ENCODE results near the gene B3GNT9. TPM values are rescaled to one million over a fixed set of nuclear protein-coding genes. Genes with fewer than 3 reads are reported as not detected.

Gene B3GNT9
- total RNA-seq, 1 experiment from 2014 or later = 6.8 TPM

DNA sequence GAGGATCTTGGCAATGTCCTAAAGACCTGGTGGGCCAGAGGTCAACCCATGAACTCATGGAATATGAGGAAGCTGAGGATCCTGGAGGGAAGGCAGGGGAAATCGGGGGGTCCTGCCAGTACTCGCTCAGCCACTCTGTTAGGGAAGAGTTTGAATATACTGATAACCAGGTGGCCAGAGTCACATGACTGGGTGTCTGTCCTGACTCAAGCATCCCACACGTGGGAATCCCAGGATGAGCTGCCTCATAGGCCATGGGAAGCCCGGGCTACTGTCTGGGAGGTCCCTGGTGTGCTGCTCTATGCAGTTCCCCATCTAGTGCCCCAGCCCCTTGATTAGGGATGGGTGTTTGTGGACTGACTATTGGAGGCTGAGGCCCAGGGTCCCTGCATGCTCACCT lies 37.5 kb upstream of the B3GNT9 start:
- Mint-ChIP-seq H3K4me1 (ENCODE audit: low read depth, unreplicated experiment) (peaks cover 21% of the 10 kb centered on the region), H3K4me3 (ENCODE audit: low read depth, unreplicated experiment) (no peak overlapping the region), H3K36me3 (ENCODE audit: insufficient read depth, unreplicated experiment) (peaks cover 21% of the 10 kb centered on the region), H3K9me3 (ENCODE audit: low read depth, unreplicated experiment) (no peaks in the 10 kb centered on the region), H3K27ac (ENCODE audit: unreplicated experiment) (no peak overlapping the region), H3K27me3 (ENCODE audit: unreplicated experiment) (peaks cover 12% of the 10 kb centered on the region)
- BruUV-seq (replicated peaks) = no TSS peak
- no peak for DNase-seq
- TF ChIP-seq, protein P1, sequence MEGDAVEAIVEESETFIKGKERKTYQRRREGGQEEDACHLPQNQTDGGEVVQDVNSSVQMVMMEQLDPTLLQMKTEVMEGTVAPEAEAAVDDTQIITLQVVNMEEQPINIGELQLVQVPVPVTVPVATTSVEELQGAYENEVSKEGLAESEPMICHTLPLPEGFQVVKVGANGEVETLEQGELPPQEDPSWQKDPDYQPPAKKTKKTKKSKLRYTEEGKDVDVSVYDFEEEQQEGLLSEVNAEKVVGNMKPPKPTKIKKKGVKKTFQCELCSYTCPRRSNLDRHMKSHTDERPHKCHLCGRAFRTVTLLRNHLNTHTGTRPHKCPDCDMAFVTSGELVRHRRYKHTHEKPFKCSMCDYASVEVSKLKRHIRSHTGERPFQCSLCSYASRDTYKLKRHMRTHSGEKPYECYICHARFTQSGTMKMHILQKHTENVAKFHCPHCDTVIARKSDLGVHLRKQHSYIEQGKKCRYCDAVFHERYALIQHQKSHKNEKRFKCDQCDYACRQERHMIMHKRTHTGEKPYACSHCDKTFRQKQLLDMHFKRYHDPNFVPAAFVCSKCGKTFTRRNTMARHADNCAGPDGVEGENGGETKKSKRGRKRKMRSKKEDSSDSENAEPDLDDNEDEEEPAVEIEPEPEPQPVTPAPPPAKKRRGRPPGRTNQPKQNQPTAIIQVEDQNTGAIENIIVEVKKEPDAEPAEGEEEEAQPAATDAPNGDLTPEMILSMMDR (IDR thresholded peaks at IDR 0.05; ENCODE audit: unreplicated experiment) = no peak
- intact Hi-C loops (cut with micrococcal nuclease; ENCODE audit: unreplicated experiment) = loop anchor here (5.0 kb wide), 2 partner anchors 171 to 241 kb away; no protein-coding TSS in a partner anchor
- CTCF ChIA-PET = interaction anchor here (0.7 kb wide), 1 partner anchor 384 kb away, joined by 3 read pairs; no protein-coding TSS in a partner anchor

DNA sequence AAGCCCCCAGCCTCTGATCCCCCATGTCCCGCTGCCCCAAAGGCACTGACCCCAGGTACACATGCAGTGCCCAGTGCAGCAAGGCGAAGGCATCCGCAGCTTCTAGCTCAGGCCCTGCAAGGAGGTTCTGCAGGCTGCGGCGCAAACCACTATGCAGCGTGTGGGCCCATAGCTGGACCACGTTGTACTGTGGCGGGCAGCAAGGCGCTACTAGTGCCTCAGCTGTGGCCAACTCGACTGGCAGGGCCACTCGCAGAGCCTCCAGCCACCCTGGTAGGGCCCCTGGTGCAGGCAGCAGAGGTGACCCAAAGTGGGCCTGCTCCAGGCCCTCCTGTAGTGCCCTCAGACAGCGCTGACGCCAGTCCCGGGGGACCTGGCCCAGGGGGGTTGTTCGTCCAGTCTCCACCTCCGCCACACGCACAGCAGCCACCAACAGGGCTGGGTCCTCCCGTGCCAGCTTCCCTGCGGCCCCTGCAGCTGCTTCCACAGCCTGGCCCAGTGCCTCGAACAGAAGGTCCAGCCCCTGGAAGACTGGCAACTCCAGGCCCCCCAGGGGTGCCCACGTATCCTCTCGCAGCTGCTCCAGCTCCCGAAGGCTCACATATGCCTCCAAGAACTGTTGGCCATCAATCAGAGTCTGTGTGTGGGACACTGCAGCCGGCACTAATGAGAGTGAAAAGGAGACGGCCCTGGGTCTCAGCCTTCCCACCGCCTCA lies 36.5 kb upstream of the B3GNT9 start:
- intact Hi-C loops (cut with micrococcal nuclease; ENCODE audit: unreplicated experiment) = loop anchor here (5.0 kb wide), 2 partner anchors 170 to 240 kb away; no protein-coding TSS in a partner anchor
- CTCF ChIA-PET = interaction anchor here (1.0 kb wide), 1 partner anchor 9 kb away, joined by 3 read pairs; no protein-coding TSS in a partner anchor
- no TSS peak for BruUV-seq (replicated peaks)
- Mint-ChIP-seq H3K27me3 (ENCODE audit: unreplicated experiment) (peaks cover 12% of the 10 kb centered on the region), H3K27ac (ENCODE audit: unreplicated experiment) (no peak overlapping the region), H3K4me1 (ENCODE audit: low read depth, unreplicated experiment) (peaks cover 19% of the 10 kb centered on the region), H3K9me3 (ENCODE audit: low read depth, unreplicated experiment) (no peaks in the 10 kb centered on the region), H3K4me3 (ENCODE audit: low read depth, unreplicated experiment) (no peak overlapping the region), H3K36me3 (ENCODE audit: insufficient read depth, unreplicated experiment) (peaks cover 11% of the 10 kb centered on the region)
- no peak for DNase-seq
- TF ChIP-seq, protein P1 (IDR thresholded peaks at IDR 0.05; ENCODE audit: unreplicated experiment) = no peak

DNA sequence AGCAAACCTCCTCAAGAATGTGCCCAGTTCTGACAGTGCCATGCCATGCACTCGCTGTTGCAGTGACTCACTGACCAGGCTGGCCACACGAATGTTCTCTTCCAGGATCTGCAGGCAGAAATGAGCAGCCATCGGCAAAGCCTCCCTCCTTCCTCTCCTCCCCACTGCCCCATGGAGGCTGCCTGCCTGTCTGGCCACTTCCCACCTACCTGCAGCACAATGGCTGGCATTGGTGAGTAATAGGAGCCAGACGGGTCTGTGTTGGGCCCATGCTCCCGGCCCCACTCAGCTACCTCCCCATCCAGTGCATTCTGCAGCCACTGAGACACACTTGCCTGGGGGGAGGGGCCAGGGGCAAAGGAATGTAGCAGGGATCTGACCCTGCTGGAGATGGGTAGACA lies 35.8 kb upstream of the B3GNT9 start:
- Mint-ChIP-seq H3K4me1 (ENCODE audit: low read depth, unreplicated experiment) (peaks cover 16% of the 10 kb centered on the region), H3K36me3 (ENCODE audit: insufficient read depth, unreplicated experiment) (peaks cover 3% of the 10 kb centered on the region), H3K9me3 (ENCODE audit: low read depth, unreplicated experiment) (no peaks in the 10 kb centered on the region), H3K27me3 (ENCODE audit: unreplicated experiment) (peaks cover 12% of the 10 kb centered on the region), H3K27ac (ENCODE audit: unreplicated experiment) (no peak overlapping the region), H3K4me3 (ENCODE audit: low read depth, unreplicated experiment) (no peak overlapping the region)
- TF ChIP-seq, protein P1 (IDR thresholded peaks at IDR 0.05; ENCODE audit: unreplicated experiment) = no peak
- CTCF ChIA-PET = interaction anchor here (1.0 to 1.2 kb wide), 2 partner anchors 10 to 211 kb away, joined by 3 read pairs; no protein-coding TSS in a partner anchor
- no peak for DNase-seq
- BruUV-seq (replicated peaks) = no TSS peak
- intact Hi-C loops (cut with micrococcal nuclease; ENCODE audit: unreplicated experiment) = loop anchor here (5.0 kb wide), 2 partner anchors 169 to 239 kb away; no protein-coding TSS in a partner anchor

GRCh38 chr16:67185651-67186134 lies 34.9 kb upstream of the B3GNT9 start:
- no peak overlapping the region for H3K4me3 Mint-ChIP-seq (ENCODE audit: low read depth, unreplicated experiment)
- intact Hi-C loops (cut with micrococcal nuclease; ENCODE audit: unreplicated experiment) = loop anchor here (1.0 to 5.0 kb wide), 3 partner anchors 168 to 238 kb away; no protein-coding TSS in a partner anchor
- CTCF ChIA-PET = interaction anchor here (0.8 to 2.3 kb wide), 7 partner anchors 12 to 232 kb away, joined by 3 to 23 read pairs (median 4); no protein-coding TSS in a partner anchor
- peaks cover 12% of the 10 kb centered on the region for H3K27me3 Mint-ChIP-seq (ENCODE audit: unreplicated experiment)
- TF ChIP-seq, protein P1 (IDR thresholded peaks at IDR 0.05; ENCODE audit: unreplicated experiment) = no peak
- no peaks in the 10 kb centered on the region for H3K9me3 Mint-ChIP-seq (ENCODE audit: low read depth, unreplicated experiment)
- H3K36me3 Mint-ChIP-seq (ENCODE audit: insufficient read depth, unreplicated experiment) = no peaks in the 10 kb centered on the region
- no peak for DNase-seq
- BruUV-seq (replicated peaks) = no TSS peak
- peaks cover 10% of the 10 kb centered on the region for H3K4me1 Mint-ChIP-seq (ENCODE audit: low read depth, unreplicated experiment)
- H3K27ac Mint-ChIP-seq (ENCODE audit: unreplicated experiment) = no peak overlapping the region

Measured in Calu3 (cell line).